ENCODE results near the gene ETFA. TPM values are rescaled to one million over a fixed set of nuclear protein-coding genes. Genes with fewer than 3 reads are reported as not detected.

Gene ETFA
- total and polyA plus RNA-seq, 10 of the 15 experiments (the other 5 are each of a cell fraction or from before 2014, with no cell fraction given) = 114 to 331 (median 152) TPM

Other genes with a start within 250 kb of the ETFA start
- 0.11 TPM in 1 of 2 replicates, not detected in the other for gene ISL2, start 25.3 kb upstream of the ETFA start, total RNA-seq (2014; rRNA removed)
- not detected in 2 replicates for gene ISL2, start 25.3 kb upstream of the ETFA start, total RNA-seq (2014; rRNA removed; fragmentation: Illumina TruSeq; extraction: Trizol)
- gene ISL2, start 25.3 kb upstream of the ETFA start, total RNA-seq (2021) = 0.26 TPM in 1 of 2 replicates, not detected in the other
- gene ISL2, start 25.3 kb upstream of the ETFA start, polyA plus RNA-seq (2011; rRNA removed) = 0.06 and 0.08 TPM in 2 replicates
- not detected in 2 replicates for gene ISL2, start 25.3 kb upstream of the ETFA start, polyA plus RNA-seq (2014; fragmentation: Illumina TruSeq; extraction: Trizol)
- not detected for gene ISL2, start 25.3 kb upstream of the ETFA start, polyA plus RNA-seq (2014; fragmentation: Nextera tagmentation; extraction: Ambion mirVana)
- 0.05 TPM in 1 of 2 replicates, not detected in the other for gene ISL2, start 25.3 kb upstream of the ETFA start, polyA plus RNA-seq (2014; rRNA removed)
- gene ISL2, start 25.3 kb upstream of the ETFA start, polyA plus RNA-seq (2016; fragmentation: Nextera tagmentation; extraction: Ambion mirVana) = not detected

All from GM12878 (cell line).